ENCODE data around the gene KCNIP3.
A peak's percentile ranks its signal among the peaks of the same experiment; 100 is the strongest.

KCNIP3 gene

GRCh38 chr2:95372216-95372829 is 75.2 kb downstream of the KCNIP3 start:
- no peak for DNase-seq (ENCODE audit: low read depth in 1 of 2, low spot score in 1 of 2)
- no peak for TF ChIP-seq REST (IDR thresholded peaks at IDR 0.05; ENCODE audit: insufficient replicate concordance, low read depth)
- no peak for TF ChIP-seq SPI1 (IDR thresholded peaks at IDR 0.05; ENCODE audit: borderline replicate concordance, low read depth)
- TF ChIP-seq CTCF (IDR thresholded peaks at IDR 0.05; ENCODE audit: insufficient read depth, low read length), result no peak
- TF ChIP-seq GABPA (IDR thresholded peaks at IDR 0.05; ENCODE audit: low read depth), result no peak
- TF ChIP-seq POLR2AphosphoS5 (IDR thresholded peaks at IDR 0.05; ENCODE audit: low read depth), result no peak
- no peak overlapping the region for H3K27ac ChIP-seq (replicated peaks)
- no peak overlapping the region for H3K4me3 ChIP-seq (replicated peaks; ENCODE audit: insufficient read depth, low read length)
- no peaks in the 10 kb centered on the region for H3K27me3 ChIP-seq (ENCODE audit: insufficient read depth, poor library complexity, severe bottlenecking)

GRCh38 chr2:95372845-95373244 is 75.7 kb downstream of the KCNIP3 start:
- DNase-seq (ENCODE audit: low read depth in 1 of 2, low spot score in 1 of 2), result no peak
- Histone ChIP-seq H3K4me3 (replicated peaks; ENCODE audit: insufficient read depth, low read length) (no peak overlapping the region), H3K27me3 (ENCODE audit: insufficient read depth, poor library complexity, severe bottlenecking) (no peaks in the 10 kb centered on the region), H3K27ac (replicated peaks) (no peak overlapping the region)
- no peak for TF ChIP-seq POLR2AphosphoS5 (IDR thresholded peaks at IDR 0.05; ENCODE audit: low read depth)
- TF ChIP-seq CTCF (IDR thresholded peaks at IDR 0.05; ENCODE audit: insufficient read depth, low read length), result no peak
- TF ChIP-seq SPI1 (IDR thresholded peaks at IDR 0.05; ENCODE audit: borderline replicate concordance, low read depth), result no peak
- TF ChIP-seq GABPA (IDR thresholded peaks at IDR 0.05; ENCODE audit: low read depth), result no peak
- TF ChIP-seq REST (IDR thresholded peaks at IDR 0.05; ENCODE audit: insufficient replicate concordance, low read depth), result no peak

- no peak for DNase-seq (ENCODE audit: low read depth in 1 of 2, low spot score in 1 of 2)
- Histone ChIP-seq H3K27me3 (ENCODE audit: insufficient read depth, poor library complexity, severe bottlenecking) (no peaks in the 10 kb centered on the region), H3K4me3 (replicated peaks; ENCODE audit: insufficient read depth, low read length) (no peak overlapping the region), H3K27ac (replicated peaks) (no peak overlapping the region)
- TF ChIP-seq GABPA (IDR thresholded peaks at IDR 0.05; ENCODE audit: low read depth), result no peak
- peak; percentile 22 for TF ChIP-seq REST (IDR thresholded peaks at IDR 0.05; ENCODE audit: insufficient replicate concordance, low read depth)
- no peak for TF ChIP-seq CTCF (IDR thresholded peaks at IDR 0.05; ENCODE audit: insufficient read depth, low read length)
These were observed 76.9 kb downstream of the KCNIP3 start for GRCh38 chr2:95374029-95374428.
